GM12878 (cell line): Measurements from ENCODE around the gene TDRD7. TPM values are rescaled to one million over a fixed set of nuclear protein-coding genes. Genes with fewer than 3 reads are reported as not detected.

Experiments used
- ATAC-seq: fragments of 200-7000 bp; cut with Tn5 transposase; 3 replicates; pipeline ENCODE4 v1.9.1; 2020; ENCODE audit warnings: mild to moderate bottlenecking, moderate library complexity
- BruUV-seq: library from RNA; stranded (reverse); fragments of 400-500 nt; replicated peaks from 2 replicates; lab custom pipeline; 2021; lab: Mats Ljungman, UMichigan
- CTCF ChIA-PET: fragments of 300-600 bp; sonication (Branson Sonifier 250); formaldehyde crosslinking; extraction: SDS; loops from one replicate; lab custom pipeline; 2021; ENCODE audit warnings: inconsistent platforms; lab: Yijun Ruan, JAX
- POLR2A ChIA-PET: fragments of 350-600 bp; formaldehyde crosslinking; extraction: SDS; loops from one replicate; lab custom pipeline; 2021; ENCODE audit warnings: inconsistent platforms; lab: Charles Lee
- RAD21 ChIA-PET: fragments of 300-600 bp; sonication (Branson Sonifier 250); formaldehyde crosslinking; loops from one replicate; lab custom pipeline; 2023; ENCODE audit warnings: antibody characterized with exemption; ENCODE audit not compliant: unreplicated experiment; lab: Charles Lee
- SMC1A ChIA-PET: fragments of 300-600 bp; sonication (Branson Sonifier 250); formaldehyde crosslinking; loops from one replicate; lab custom pipeline; 2023; ENCODE audit not compliant: unreplicated experiment, uncharacterized antibody; lab: Charles Lee
- DNase-seq: peaks from one replicate; pipeline ENCODE4 v3.0.0-alpha.2; 2011; ENCODE audit warnings: low read depth, low spot score
- FAIRE-seq: peaks from 3 replicates; lab custom pipeline; 2011; peaks lifted over from hg19 to GRCh38; lab: Jason Lieb, UNC
- H2AFZ ChIP-seq: 2 replicates; pipeline ENCODE4 v1.6.0; 2011; ENCODE audit warnings: low read depth, low read length, control low read depth; ENCODE audit not compliant: control insufficient read depth
- H3K27ac ChIP-seq: 2 replicates; pipeline ENCODE4 v1.5.1; 2011; ENCODE audit warnings: control low read depth; ENCODE audit not compliant: control insufficient read depth, insufficient read depth
- H3K27me3 ChIP-seq, 2 experiments: replicated peaks in 1 of 2; 2 replicates each; pipeline versions ENCODE4 v1.6.0 to v1.6.1; 2011; ENCODE audit warnings: low read length in 1 of 2; ENCODE audit not compliant: control insufficient read depth in 2 of 2, insufficient read depth in 2 of 2
- H3K36me3 ChIP-seq, 2 experiments: 2 replicates each; pipeline ENCODE4 v1.5.1; 2011; ENCODE audit warnings: low read length in 1 of 2; ENCODE audit not compliant: control insufficient read depth in 2 of 2, insufficient read depth in 2 of 2
- H3K4me1 ChIP-seq: 2 replicates; pipeline ENCODE4 v1.6.1; 2011; ENCODE audit warnings: mild to moderate bottlenecking, low read length, moderate library complexity, mixed read lengths; ENCODE audit not compliant: control insufficient read depth, insufficient read depth
- H3K4me2 ChIP-seq: 2 replicates; pipeline ENCODE4 v1.6.0; 2011; ENCODE audit warnings: control low read depth; ENCODE audit not compliant: control insufficient read depth, insufficient read depth
- H3K4me3 ChIP-seq: fragments of 200-600 bp; sonication (generic); 2 replicates; pipeline ENCODE4 v1.5.1; 2016
- H3K79me2 ChIP-seq: 2 replicates; pipeline ENCODE4 v1.6.0; 2011; ENCODE audit warnings: low read length; ENCODE audit not compliant: control insufficient read depth, insufficient read depth
- H3K9ac ChIP-seq: 2 replicates; pipeline ENCODE4 v1.8.0; 2011; ENCODE audit warnings: low read length, control low read depth, mixed read lengths; ENCODE audit not compliant: control insufficient read depth, insufficient read depth
- H3K9me3 ChIP-seq: replicated peaks from 3 replicates; pipeline ENCODE4 v1.5.1; 2011; ENCODE audit warnings: mild to moderate bottlenecking, low read length; ENCODE audit not compliant: control insufficient read depth, insufficient read depth
- H4K20me1 ChIP-seq: 2 replicates; pipeline ENCODE4 v1.6.0; 2011; ENCODE audit not compliant: control insufficient read depth, insufficient read depth
- EZH2 ChIP-seq: IDR thresholded peaks from 2 replicates; pipeline ENCODE4 v1.6.1; 2012; ENCODE audit warnings: low read depth, mild to moderate bottlenecking, control low read depth, inconsistent platforms, low read length, borderline replicate concordance; ENCODE audit not compliant: control insufficient read depth
- NR2C1 ChIP-seq: fragments of 450-650 bp; IDR thresholded peaks from 2 replicates; pipeline ENCODE4 v1.6.1; 2017; ENCODE audit warnings: antibody characterized with exemption, mild to moderate bottlenecking, moderate library complexity
- POLR2AphosphoS2 ChIP-seq: IDR thresholded peaks from 2 replicates; pipeline ENCODE4 v1.6.1; 2011; ENCODE audit warnings: low read depth, mild to moderate bottlenecking, low read length, improper control_type of control experiment, moderate library complexity
- STAT3 ChIP-seq: IDR thresholded peaks from 2 replicates; pipeline ENCODE4 v1.6.1; 2011; ENCODE audit warnings: low read depth, low read length, improper control_type of control experiment
- SUPT20H ChIP-seq: IDR thresholded peaks from 2 replicates; pipeline ENCODE4 v1.6.1; 2011; ENCODE audit warnings: low read depth, mild to moderate bottlenecking, low read length, moderate library complexity, borderline replicate concordance; ENCODE audit not compliant: control insufficient read depth
- WRNIP1 ChIP-seq: IDR thresholded peaks from 2 replicates; pipeline ENCODE4 v1.6.1; 2011; ENCODE audit warnings: low read depth, low read length, improper control_type of control experiment, borderline replicate concordance
- WGBS: methylation state at CpG from one replicate; pipeline ENCODE4 v1.1.6; 2016; ENCODE audit warnings: low lambda C conversion rate; ENCODE audit not compliant: insufficient replicate concordance, insufficient coverage; ENCODE audit errors: missing lambda C conversion rate; 5-methylcytosine and 5-hydroxymethylcytosine counted together
- in situ Hi-C: fragments of 300-500 bp; cut with MboI; formaldehyde crosslinking; loops from 9 replicates; pipeline ENCODE4 v1.14.3; 2018; ENCODE audit warnings: mixed read lengths
- intact Hi-C: fragments of 100-400 bp; cut with micrococcal nuclease; formaldehyde crosslinking; loops from one replicate; pipeline ENCODE4 v1.14.2; 2022; ENCODE audit not compliant: unreplicated experiment
- polyA plus RNA-seq, 11 experiments: library from polyadenylated mRNA; depleted of rRNA in 4 of 11; unstranded in 6 of 11; stranded (reverse) in 5 of 11; fragments of >200 nt; fragmentation: Nextera tagmentation in 4 of 11; fragmentation: Illumina TruSeq in 1 of 11; extraction: Ambion mirVana in 4 of 11; extraction: Trizol in 1 of 11; gene quantifications; 1 replicate in 1 of 11; 2 replicates in 10 of 11; pipeline versions ENCODE4 v1.2.1 to v1.2.3, GENCODE V29; 2011 to 2016; ENCODE audit warnings: inconsistent platforms in 2 of 11, missing spikeins in 2 of 11, low read depth in 1 of 11
- total RNA-seq, 4 experiments: library from RNA; depleted of rRNA in 3 of 4; stranded (reverse); fragments of >200 nt in 3 of 4; fragmentation: Illumina TruSeq in 1 of 4; extraction: Trizol in 1 of 4; gene quantifications; 2 replicates each; pipeline versions ENCODE4 v1.2.1 to v1.2.3, GENCODE V29; 2013 to 2021
- TF ChIP-seq, protein P1 (sequence below): fragments of 450-650 bp; IDR thresholded peaks from 2 replicates; pipeline ENCODE4 v1.6.1; 2017; ENCODE audit warnings: mild to moderate bottlenecking, low read depth, inconsistent platforms; ENCODE audit not compliant: poor library complexity, severe bottlenecking

TDRD7 gene
- total and polyA plus RNA-seq, 10 of the 15 experiments (the other 5 are each of a cell fraction or from before 2014, with no cell fraction given): 5.7 to 26.4 (median 16.2) TPM

- Histone ChIP-seq H3K9ac (no peak overlapping the region), H3K4me1 (peaks cover 51% of the 10 kb centered on the region), H3K9me3 (no peaks in the 10 kb centered on the region; the same call in 1 of the 3 replicates), H4K20me1 (no peaks in the 10 kb centered on the region), H3K27ac (0 out of 2 replicates have a peak overlapping the region, but pooled peaks have one; percentile 6), H3K79me2 (peaks cover 76% of the 10 kb centered on the region), H3K4me3 (no peak overlapping the region), H2AFZ (no peak overlapping the region), H3K36me3 (no peaks in the 10 kb centered on the region; a peak in 1 of 4 replicates), H3K27me3 (no peaks in the 10 kb centered on the region), H3K4me2 (peak overlapping the region; percentile 57)
- no peak for TF ChIP-seq EZH2
- no peak for TF ChIP-seq SUPT20H
- TF ChIP-seq STAT3: no peak
- SMC1A ChIA-PET: interaction anchor here (0.5 to 8.6 kb wide), 11 partner anchors 10 to 109 kb away, joined by 3 to 144 read pairs (median 4); no protein-coding TSS in a partner anchor
- ATAC-seq: no peak
- no peak for FAIRE-seq
- BruUV-seq: no TSS peak
- POLR2A ChIA-PET: interaction anchor here (0.5 to 1.4 kb wide), 5 partner anchors 10 to 361 kb away, joined by 3 to 5 read pairs (median 3); no protein-coding TSS in a partner anchor
- in situ Hi-C loops (loop anchor here (10.0 kb wide), 1 partner anchor 1092 kb away; the partner anchor contains the start of gene ZNF367), intact Hi-C loops (loop anchor here (10.0 kb wide), 1 partner anchor 88 kb away; no protein-coding TSS in a partner anchor)
- 55% methylated on average over 1 of the region's 1 CpG for WGBS
- RAD21 ChIA-PET: interaction anchor here (1.0 to 1.8 kb wide), 7 partner anchors 37 to 120 kb away, joined by 3 to 12 read pairs (median 4); no protein-coding TSS in a partner anchor
- DNase-seq: no peak
- CTCF ChIA-PET: interaction anchor here (0.7 to 8.9 kb wide), 12 partner anchors 10 to 109 kb away, joined by 3 to 247 read pairs (median 4); no protein-coding TSS in a partner anchor
Observed at GRCh38 chr9:97506787-97507186, 94.9 kb downstream of the TDRD7 start.

DNA sequence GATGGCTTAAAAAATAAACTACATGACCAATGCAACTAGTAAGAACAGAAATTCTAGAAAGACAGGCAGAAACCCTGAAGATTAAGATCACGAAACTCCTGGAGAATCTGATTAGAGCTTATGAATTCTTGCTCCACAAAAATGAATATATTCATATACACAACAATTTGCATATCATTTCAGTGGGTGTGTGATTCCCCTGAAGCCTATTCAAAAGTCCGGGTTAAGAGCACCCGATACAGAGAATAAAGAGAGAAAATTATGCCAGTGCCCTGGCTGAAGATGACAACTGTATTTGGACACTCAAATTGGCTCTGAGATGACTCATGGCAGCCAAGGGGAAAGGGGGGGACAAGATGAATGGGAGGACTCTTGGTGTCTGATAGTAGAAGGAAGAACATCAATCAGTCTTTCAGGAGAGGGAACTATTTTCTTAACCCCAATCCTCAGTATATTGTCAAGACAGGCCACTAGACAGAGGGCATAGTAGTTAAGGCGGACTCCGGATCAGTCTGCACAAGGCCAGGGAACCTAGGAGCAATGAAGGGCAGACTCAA, 95.6 kb downstream of the TDRD7 start:
- Histone ChIP-seq H3K9me3 (peaks cover 3% of the 10 kb centered on the region), H3K27ac (no peak overlapping the region), H3K4me2 (peak overlapping the region; percentile 44; the same call in 1 of the 2 replicates), H3K9ac (no peak overlapping the region), H2AFZ (no peak overlapping the region), H3K36me3 (no peaks in the 10 kb centered on the region; a peak in 1 of 4 replicates), H3K4me1 (peaks cover 55% of the 10 kb centered on the region), H4K20me1 (no peaks in the 10 kb centered on the region), H3K27me3 (no peaks in the 10 kb centered on the region), H3K79me2 (peaks cover 74% of the 10 kb centered on the region), H3K4me3 (no peak overlapping the region)
- FAIRE-seq (no peak), DNase-seq (no peak), ATAC-seq (no peak)
- in situ Hi-C loops: loop anchor here (10.0 kb wide), 1 partner anchor 1093 kb away; the partner anchor contains the start of gene ZNF367
- no TSS peak for BruUV-seq
- RAD21 ChIA-PET: interaction anchor here (1.1 to 1.8 kb wide), 3 partner anchors 38 to 121 kb away, joined by 4 to 12 read pairs (median 5); no protein-coding TSS in a partner anchor
- POLR2A ChIA-PET: interaction anchor here (1.0 kb wide), 1 partner anchor 9 kb away, joined by 3 read pairs; no protein-coding TSS in a partner anchor
- 73% methylated on average over 5 of the region's 5 CpGs for WGBS
- CTCF ChIA-PET: interaction anchor here (0.8 to 8.9 kb wide), 3 partner anchors 37 to 92 kb away, joined by 4 to 247 read pairs (median 23); no protein-coding TSS in a partner anchor
- SMC1A ChIA-PET: interaction anchor here (0.5 to 8.6 kb wide), 7 partner anchors 12 to 108 kb away, joined by 3 to 144 read pairs (median 5); no protein-coding TSS in a partner anchor
- intact Hi-C loops: loop anchor here (10.0 kb wide), 1 partner anchor 87 kb away; no protein-coding TSS in a partner anchor
- TF ChIP-seq POLR2AphosphoS2 (no peak), WRNIP1 (no peak), NR2C1 (no peak)
- TF ChIP-seq, protein P1, sequence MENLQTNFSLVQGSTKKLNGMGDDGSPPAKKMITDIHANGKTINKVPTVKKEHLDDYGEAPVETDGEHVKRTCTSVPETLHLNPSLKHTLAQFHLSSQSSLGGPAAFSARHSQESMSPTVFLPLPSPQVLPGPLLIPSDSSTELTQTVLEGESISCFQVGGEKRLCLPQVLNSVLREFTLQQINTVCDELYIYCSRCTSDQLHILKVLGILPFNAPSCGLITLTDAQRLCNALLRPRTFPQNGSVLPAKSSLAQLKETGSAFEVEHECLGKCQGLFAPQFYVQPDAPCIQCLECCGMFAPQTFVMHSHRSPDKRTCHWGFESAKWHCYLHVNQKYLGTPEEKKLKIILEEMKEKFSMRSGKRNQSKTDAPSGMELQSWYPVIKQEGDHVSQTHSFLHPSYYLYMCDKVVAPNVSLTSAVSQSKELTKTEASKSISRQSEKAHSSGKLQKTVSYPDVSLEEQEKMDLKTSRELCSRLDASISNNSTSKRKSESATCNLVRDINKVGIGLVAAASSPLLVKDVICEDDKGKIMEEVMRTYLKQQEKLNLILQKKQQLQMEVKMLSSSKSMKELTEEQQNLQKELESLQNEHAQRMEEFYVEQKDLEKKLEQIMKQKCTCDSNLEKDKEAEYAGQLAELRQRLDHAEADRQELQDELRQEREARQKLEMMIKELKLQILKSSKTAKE: no peak
